H9 (cell line): ENCODE results near the gene POLR2J2. TPM values are rescaled to one million over a fixed set of nuclear protein-coding genes. Genes with fewer than 3 reads are reported as not detected.
"Not testable (repeated sequence)": the region's sequence is repeated elsewhere in the genome, so short reads cannot be mapped to it uniquely, and the experiment has no call there.

Experiments
- DNase-seq: peaks from one replicate; pipeline ENCODE4 v3.0.0-alpha.2; 2017
- H2AFZ ChIP-seq: one replicate; pipeline ENCODE4 v1.6.1; 2013; ENCODE audit warnings: mild to moderate bottlenecking, low read length, control low read depth, moderate library complexity
- H2AK5ac ChIP-seq: 2 replicates; pipeline ENCODE4 v1.6.1; 2013; ENCODE audit warnings: low read length, control low read depth, mixed read lengths; ENCODE audit not compliant: insufficient read length
- H2BK120ac ChIP-seq: one replicate; pipeline ENCODE4 v1.6.1; 2013; ENCODE audit warnings: low read depth, mild to moderate bottlenecking, low read length, control low read depth, inconsistent platforms; ENCODE audit not compliant: poor library complexity, severe bottlenecking
- H2BK12ac ChIP-seq: 2 replicates; pipeline ENCODE4 v1.6.1; 2013; ENCODE audit warnings: low read length, control low read depth, mixed read lengths, low read depth; ENCODE audit not compliant: insufficient read length
- H2BK15ac ChIP-seq: 2 replicates; pipeline ENCODE4 v1.6.1; 2013; ENCODE audit warnings: low read depth, low read length, control low read depth
- H2BK20ac ChIP-seq: one replicate; pipeline ENCODE4 v1.6.1; 2013; ENCODE audit warnings: low read depth, mild to moderate bottlenecking, low read length, control low read depth, inconsistent platforms; ENCODE audit not compliant: poor library complexity, severe bottlenecking
- H2BK5ac ChIP-seq: 2 replicates; pipeline ENCODE4 v1.6.1; 2013; ENCODE audit warnings: low read length, control low read depth, mixed read lengths; ENCODE audit not compliant: insufficient read length
- H3K14ac ChIP-seq: 2 replicates; pipeline ENCODE4 v1.6.1; 2013; ENCODE audit warnings: low read length, control low read depth; ENCODE audit not compliant: insufficient read depth
- H3K18ac ChIP-seq: 2 replicates; pipeline ENCODE4 v1.6.1; 2013; ENCODE audit warnings: low read depth, mild to moderate bottlenecking, mixed read lengths, low read length, control low read depth; ENCODE audit not compliant: insufficient read length
- H3K23ac ChIP-seq: 2 replicates; pipeline ENCODE4 v1.6.1; 2013; ENCODE audit warnings: low read length, control low read depth, mixed read lengths, low read depth; ENCODE audit not compliant: insufficient read length
- H3K23me2 ChIP-seq: 2 replicates; pipeline ENCODE4 v1.6.1; 2013; ENCODE audit warnings: low read depth, mild to moderate bottlenecking, mixed read lengths, low read length, control low read depth; ENCODE audit not compliant: insufficient read length, poor library complexity, severe bottlenecking
- H3K27ac ChIP-seq: 2 replicates; pipeline ENCODE4 v1.5.1; 2013; ENCODE audit warnings: low read length, control low read depth, mixed read lengths, low read depth; ENCODE audit not compliant: insufficient read length
- H3K27me3 ChIP-seq: 2 replicates; pipeline ENCODE4 v1.6.1; 2013; ENCODE audit warnings: low read length, control low read depth, inconsistent platforms; ENCODE audit not compliant: insufficient read depth
- H3K4ac ChIP-seq: 2 replicates; pipeline ENCODE4 v1.6.1; 2013; ENCODE audit warnings: low read depth, mild to moderate bottlenecking, control low read depth, inconsistent platforms, low read length, moderate library complexity
- H3K4me1 ChIP-seq: 2 replicates; pipeline ENCODE4 v1.6.1; 2013; ENCODE audit warnings: low read length, control low read depth, inconsistent platforms; ENCODE audit not compliant: insufficient read depth
- H3K4me2 ChIP-seq: 2 replicates; pipeline ENCODE4 v1.6.1; 2013; ENCODE audit warnings: low read length, control low read depth, mixed read lengths; ENCODE audit not compliant: insufficient read length, insufficient read depth
- H3K56ac ChIP-seq: 2 replicates; pipeline ENCODE4 v1.6.1; 2013; ENCODE audit warnings: low read depth, mild to moderate bottlenecking, mixed read lengths, low read length, control low read depth; ENCODE audit not compliant: insufficient read length
- H3K79me1 ChIP-seq: 2 replicates; pipeline ENCODE4 v1.6.1; 2013; ENCODE audit warnings: low read depth, mild to moderate bottlenecking, moderate library complexity, low read length, control low read depth, inconsistent platforms; ENCODE audit not compliant: insufficient read depth, poor library complexity, severe bottlenecking
- H3K79me2 ChIP-seq: 2 replicates; pipeline ENCODE4 v1.6.1; 2013; ENCODE audit warnings: low read length, control low read depth, inconsistent platforms; ENCODE audit not compliant: insufficient read depth
- H3K9ac ChIP-seq: 2 replicates; pipeline ENCODE4 v1.6.1; 2013; ENCODE audit warnings: low read length, control low read depth, mixed read lengths; ENCODE audit not compliant: insufficient read length; ENCODE audit errors: extremely low read depth
- H3K9me3 ChIP-seq: one replicate; pipeline ENCODE4 v1.6.1; 2013; ENCODE audit warnings: low read depth, low read length, inconsistent platforms; ENCODE audit not compliant: control insufficient read depth
- H3T11ph ChIP-seq: one replicate; pipeline ENCODE4 v1.6.1; 2013; ENCODE audit warnings: mild to moderate bottlenecking, low read length, control low read depth, inconsistent platforms
- H4K20me1 ChIP-seq: one replicate; pipeline ENCODE4 v1.6.1; 2013; ENCODE audit not compliant: control insufficient read depth, insufficient read length, insufficient read depth
- H4K5ac ChIP-seq: 2 replicates; pipeline ENCODE4 v1.6.1; 2013; ENCODE audit warnings: low read depth, mild to moderate bottlenecking, mixed read lengths, low read length, control low read depth; ENCODE audit not compliant: insufficient read length
- H4K8ac ChIP-seq: replicated peaks from 2 replicates; pipeline ENCODE4 v1.6.1; 2013; ENCODE audit warnings: low read length, control low read depth, mixed read lengths, low read depth; ENCODE audit not compliant: insufficient read length
- H4K91ac ChIP-seq: 2 replicates; pipeline ENCODE4 v1.6.1; 2013; ENCODE audit warnings: low read depth, mild to moderate bottlenecking, moderate library complexity, mixed read lengths, low read length, control low read depth; ENCODE audit not compliant: insufficient read length
- H3K27ac Mint-ChIP-seq, 3 experiments: 2 replicates in 2 of 3; 3 replicates in 1 of 3; pipeline ENCODE4 v1.8.0; 2020 to 2021; ENCODE audit warnings: mixed read lengths in 3 of 3, mild to moderate bottlenecking in 1 of 3, moderate library complexity in 1 of 3
- H3K27me3 Mint-ChIP-seq: 2 replicates; pipeline ENCODE4 v1.8.0; 2021; ENCODE audit warnings: low read depth, mild to moderate bottlenecking, moderate library complexity, mixed read lengths
- H3K36me3 Mint-ChIP-seq, 3 experiments: 2 replicates in 2 of 3; 3 replicates in 1 of 3; pipeline ENCODE4 v1.8.0; 2020 to 2021; ENCODE audit warnings: low read depth in 3 of 3, mixed read lengths in 3 of 3; ENCODE audit not compliant: insufficient read depth in 1 of 3
- H3K4me1 Mint-ChIP-seq, 2 experiments: 2 replicates each; pipeline ENCODE4 v1.8.0; 2020; ENCODE audit warnings: mixed read lengths in 2 of 2
- H3K4me3 Mint-ChIP-seq, 2 experiments: 2 replicates in 1 of 2; 3 replicates in 1 of 2; pipeline ENCODE4 v1.8.0; 2020 to 2021; ENCODE audit warnings: mild to moderate bottlenecking in 2 of 2, mixed read lengths in 2 of 2, moderate library complexity in 1 of 2
- H3K9me3 Mint-ChIP-seq, 2 experiments: 2 replicates in 1 of 2; 3 replicates in 1 of 2; pipeline ENCODE4 v1.8.0; 2020; ENCODE audit warnings: mild to moderate bottlenecking in 2 of 2, mixed read lengths in 2 of 2, moderate library complexity in 1 of 2
- WGBS: extraction: QIAGEN DNeasy Blood & Tissue Kit; methylation state at CpG from one replicate; pipeline ENCODE4 v1.1.7; 2013; ENCODE audit warnings: missing lambda C conversion rate, low lambda C conversion rate, mixed read lengths; ENCODE audit not compliant: insufficient read length; ENCODE audit errors: extremely low coverage; 5-methylcytosine and 5-hydroxymethylcytosine counted together
- total RNA-seq: library from RNA; stranded (reverse); gene quantifications from 2 replicates; pipeline ENCODE4 v1.2.1, GENCODE V29; 2021

POLR2J2 gene
- total RNA-seq, 1 experiment from 2014 or later, result 3.6 TPM

GRCh38 chr7:102627271-102627904 is 44.1 kb downstream of the POLR2J2 start:
- WGBS, result no CpG with 5 or more reads among the region's 8 CpGs
- H3K4ac ChIP-seq, H2AK5ac ChIP-seq, H3K27ac Mint-ChIP-seq, H3K23ac ChIP-seq, H3K18ac ChIP-seq, H3K14ac ChIP-seq, H3K9ac ChIP-seq, H3K9me3 Mint-ChIP-seq, H2BK5ac ChIP-seq, H4K20me1 ChIP-seq, H3K79me1 ChIP-seq, H3K79me2 ChIP-seq, H3K27ac ChIP-seq, H3K27me3 Mint-ChIP-seq, H2BK15ac ChIP-seq, H3T11ph ChIP-seq, H3K4me2 ChIP-seq, H3K36me3 Mint-ChIP-seq, H2BK20ac ChIP-seq, H3K4me1 Mint-ChIP-seq, H3K4me1 ChIP-seq, H4K91ac ChIP-seq, H2BK120ac ChIP-seq, H3K27me3 ChIP-seq, H2BK12ac ChIP-seq, H3K56ac ChIP-seq, H3K9me3 ChIP-seq, H3K4me3 Mint-ChIP-seq, H2AFZ ChIP-seq, H3K23me2 ChIP-seq, H4K8ac ChIP-seq, H4K5ac ChIP-seq, DNase-seq: not testable (repeated sequence)

- not testable (repeated sequence) for H3K23ac ChIP-seq, DNase-seq, H3K79me1 ChIP-seq, H3T11ph ChIP-seq, H2BK12ac ChIP-seq, H3K9me3 Mint-ChIP-seq, H3K23me2 ChIP-seq, H3K4ac ChIP-seq, H3K18ac ChIP-seq, H3K4me1 Mint-ChIP-seq, H3K56ac ChIP-seq, H3K14ac ChIP-seq, H2BK5ac ChIP-seq, H3K27ac Mint-ChIP-seq, H4K20me1 ChIP-seq, H3K27me3 Mint-ChIP-seq, H2BK15ac ChIP-seq, H2BK20ac ChIP-seq, H4K8ac ChIP-seq, H3K4me1 ChIP-seq, H3K9ac ChIP-seq, H2BK120ac ChIP-seq, H3K36me3 Mint-ChIP-seq, H2AK5ac ChIP-seq, H3K79me2 ChIP-seq, H3K27ac ChIP-seq, H3K27me3 ChIP-seq, H3K4me2 ChIP-seq, H3K9me3 ChIP-seq, H3K4me3 Mint-ChIP-seq, H4K5ac ChIP-seq, H4K91ac ChIP-seq, H2AFZ ChIP-seq
- WGBS, result no CpG with 5 or more reads among the region's 8 CpGs
Observed at GRCh38 chr7:102618122-102618521, 53.3 kb downstream of the POLR2J2 start.
